ENCODE measurements around the gene ACAA1.
"Not testable (repeated sequence)": the region's sequence is repeated elsewhere in the genome, so short reads cannot be mapped to it uniquely, and the experiment has no call there.

The ACAA1 gene

GRCh38 chr3:38153221-38153620 is 16.3 kb upstream of the ACAA1 start:
- no peak for FAIRE-seq

GRCh38 chr3:38152609-38153008 is 15.7 kb upstream of the ACAA1 start:
- no peak for FAIRE-seq

- no peak for FAIRE-seq
Observed at GRCh38 chr3:38151667-38152265, 14.8 kb upstream of the ACAA1 start.

- FAIRE-seq, result no peak
Observed at GRCh38 chr3:38150780-38151528, 14.0 kb upstream of the ACAA1 start.

GRCh38 chr3:38149708-38150107 is 12.8 kb upstream of the ACAA1 start:
- FAIRE-seq, result no peak

- FAIRE-seq, result no peak
Observed at GRCh38 chr3:38148311-38148882, 11.5 kb upstream of the ACAA1 start.

- no peak for FAIRE-seq
Observed at GRCh38 chr3:38147421-38147820, 10.5 kb upstream of the ACAA1 start.

GRCh38 chr3:38146504-38146903 is 9.6 kb upstream of the ACAA1 start:
- FAIRE-seq, result no peak

GRCh38 chr3:38143511-38143910 is 6.6 kb upstream of the ACAA1 start:
- no peak for FAIRE-seq

GRCh38 chr3:38142959-38143358 is 6.0 kb upstream of the ACAA1 start:
- no peak for FAIRE-seq

GRCh38 chr3:38141952-38142273 is 5.0 kb upstream of the ACAA1 start:
- no peak for FAIRE-seq

GRCh38 chr3:38141173-38141951 is 4.4 kb upstream of the ACAA1 start:
- FAIRE-seq, result no peak

- no peak for FAIRE-seq
Observed at GRCh38 chr3:38140326-38141172, 3.6 kb upstream of the ACAA1 start.

GRCh38 chr3:38139652-38140051 is 2.7 kb upstream of the ACAA1 start:
- FAIRE-seq, result no peak

- no peak for FAIRE-seq
Observed at GRCh38 chr3:38139191-38139590, 2.3 kb upstream of the ACAA1 start.

GRCh38 chr3:38138349-38139190 is 1.6 kb upstream of the ACAA1 start, which contains the start of gene MYD88:
Gene MYD88 (plus strand): TSS chr3:38138661. CDS start chr3:38138701, 40 bp downstream.
- no peak for FAIRE-seq

- no peak for FAIRE-seq
Observed at GRCh38 chr3:38137615-38138348, 855 bp upstream of the ACAA1 start.

GRCh38 chr3:38136393-38136776 is 542 bp downstream of the ACAA1 start:
- FAIRE-seq, result no peak

GRCh38 chr3:38135621-38136277 is 1.2 kb downstream of the ACAA1 start:
- not testable (repeated sequence) for FAIRE-seq

GRCh38 chr3:38134517-38135143 is 2.3 kb downstream of the ACAA1 start:
- not testable (repeated sequence) for FAIRE-seq

All from colon (tissue), 2 donors.